MM.1S (cell line): ENCODE data around the gene FGF12.

ENCODE experiments used
- DNase-seq: peaks from one replicate; pipeline ENCODE4 v3.0.0-alpha.2; 2015
- H2AFZ ChIP-seq: fragments of 300-600 bp; sonication (generic); 2 replicates; pipeline ENCODE4 v1.6.0; 2016; ENCODE audit warnings: antibody characterized with exemption, low read length
- H3F3A ChIP-seq: fragments of 300-600 bp; sonication (generic); 2 replicates; pipeline ENCODE4 v1.6.1; 2016; ENCODE audit warnings: mild to moderate bottlenecking, antibody characterized with exemption, low read length, moderate library complexity, mixed read lengths; ENCODE audit not compliant: insufficient read depth
- H3K27ac ChIP-seq: fragments of 300-600 bp; sonication (generic); 2 replicates; pipeline ENCODE4 v1.5.1; 2016; ENCODE audit warnings: mild to moderate bottlenecking, low read length
- H3K27me3 ChIP-seq: fragments of 300-600 bp; sonication (generic); replicated peaks from 2 replicates; pipeline ENCODE4 v1.6.0; 2016; ENCODE audit warnings: low read length; ENCODE audit not compliant: insufficient read depth
- H3K36me3 ChIP-seq: fragments of 300-600 bp; sonication (generic); replicated peaks from 2 replicates; pipeline ENCODE4 v1.6.1; 2016; ENCODE audit warnings: mild to moderate bottlenecking, low read length, mixed read lengths; ENCODE audit not compliant: insufficient read depth
- H3K4me1 ChIP-seq: fragments of 300-600 bp; sonication (generic); 2 replicates; pipeline ENCODE4 v1.6.1; 2016; ENCODE audit warnings: low read length, mixed read lengths
- H3K4me2 ChIP-seq: fragments of 300-600 bp; sonication (generic); 2 replicates; pipeline ENCODE4 v1.6.0; 2016; ENCODE audit warnings: low read depth, low read length
- H3K4me3 ChIP-seq: fragments of 300-600 bp; sonication (generic); 2 replicates; pipeline ENCODE4 v1.5.1; 2016; ENCODE audit warnings: low read length, mixed read lengths
- H3K79me2 ChIP-seq: fragments of 300-600 bp; sonication (generic); 2 replicates; pipeline ENCODE4 v1.6.1; 2016; ENCODE audit warnings: mixed run types, low read length, mixed read lengths
- H3K9ac ChIP-seq: fragments of 300-600 bp; sonication (generic); 2 replicates; pipeline ENCODE4 v1.6.1; 2016; ENCODE audit warnings: low read length, mixed read lengths
- H3K9me2 ChIP-seq: fragments of 300-600 bp; sonication (generic); replicated peaks from 2 replicates; pipeline ENCODE4 v1.6.1; 2016; ENCODE audit warnings: mild to moderate bottlenecking, low read length, mixed read lengths; ENCODE audit not compliant: insufficient read depth
- H3K9me3 ChIP-seq: fragments of 300-600 bp; sonication (generic); replicated peaks from 2 replicates; pipeline ENCODE4 v1.6.1; 2016; ENCODE audit warnings: mild to moderate bottlenecking, low read length, mixed read lengths; ENCODE audit not compliant: insufficient read depth
- H4K20me1 ChIP-seq: fragments of 300-600 bp; sonication (generic); 2 replicates; pipeline ENCODE4 v1.6.1; 2016; ENCODE audit warnings: mild to moderate bottlenecking, low read length, moderate library complexity, mixed read lengths; ENCODE audit not compliant: insufficient read depth
- EZH2 ChIP-seq: fragments of 300-600 bp; sonication (generic); optimal IDR thresholded peaks from 2 replicates; pipeline ENCODE3; 2017; ENCODE audit warnings: low read depth, mild to moderate bottlenecking, antibody characterized with exemption, low read length, mixed read lengths
- EZH2phosphoT487 ChIP-seq: fragments of 300-600 bp; sonication (generic); IDR thresholded peaks from 2 replicates; pipeline ENCODE4 v1.6.1; 2018; ENCODE audit warnings: antibody characterized with exemption, low read length
- TF ChIP-seq, protein P1 (sequence below): fragments of 300-600 bp; sonication (generic); IDR thresholded peaks from 2 replicates; pipeline ENCODE4 v1.5.1; 2016; ENCODE audit warnings: antibody characterized with exemption, low read length, mixed read lengths

FGF12 gene

DNA sequence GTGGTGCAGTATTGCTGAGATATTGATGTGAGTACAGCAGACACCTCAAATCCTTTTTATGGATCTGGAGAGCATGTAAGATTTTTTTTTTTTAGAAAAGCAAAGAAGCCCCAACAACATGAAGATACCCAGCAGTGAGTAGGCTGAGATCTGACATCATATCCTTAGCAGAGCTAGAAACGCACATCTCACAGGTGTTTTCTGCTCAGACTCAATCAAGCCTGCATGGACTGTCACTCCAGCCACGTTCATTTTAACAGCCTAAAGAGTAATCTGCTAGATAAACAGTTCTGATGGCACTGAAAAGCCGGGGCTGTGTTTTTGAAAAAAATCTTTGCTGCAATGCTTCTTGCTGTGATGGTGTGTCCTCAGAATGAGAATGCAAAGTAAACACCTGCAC lies 544.2 kb downstream of the FGF12 start:
- H3K9me3 ChIP-seq: no peaks in the 10 kb centered on the region
- no peak overlapping the region for H2AFZ ChIP-seq
- no peak overlapping the region for H3K4me2 ChIP-seq
- H3K4me1 ChIP-seq: no peaks in the 10 kb centered on the region
- no peaks in the 10 kb centered on the region for H3K36me3 ChIP-seq
- H3K27me3 ChIP-seq: no peaks in the 10 kb centered on the region
- H3K9me2 ChIP-seq: no peaks in the 10 kb centered on the region
- H3K79me2 ChIP-seq: no peaks in the 10 kb centered on the region
- no peak overlapping the region for H3K4me3 ChIP-seq
- no peaks in the 10 kb centered on the region for H4K20me1 ChIP-seq
- DNase-seq: no peak
- TF ChIP-seq EZH2: no peak
- no peak for TF ChIP-seq EZH2phosphoT487
- TF ChIP-seq, protein P1, sequence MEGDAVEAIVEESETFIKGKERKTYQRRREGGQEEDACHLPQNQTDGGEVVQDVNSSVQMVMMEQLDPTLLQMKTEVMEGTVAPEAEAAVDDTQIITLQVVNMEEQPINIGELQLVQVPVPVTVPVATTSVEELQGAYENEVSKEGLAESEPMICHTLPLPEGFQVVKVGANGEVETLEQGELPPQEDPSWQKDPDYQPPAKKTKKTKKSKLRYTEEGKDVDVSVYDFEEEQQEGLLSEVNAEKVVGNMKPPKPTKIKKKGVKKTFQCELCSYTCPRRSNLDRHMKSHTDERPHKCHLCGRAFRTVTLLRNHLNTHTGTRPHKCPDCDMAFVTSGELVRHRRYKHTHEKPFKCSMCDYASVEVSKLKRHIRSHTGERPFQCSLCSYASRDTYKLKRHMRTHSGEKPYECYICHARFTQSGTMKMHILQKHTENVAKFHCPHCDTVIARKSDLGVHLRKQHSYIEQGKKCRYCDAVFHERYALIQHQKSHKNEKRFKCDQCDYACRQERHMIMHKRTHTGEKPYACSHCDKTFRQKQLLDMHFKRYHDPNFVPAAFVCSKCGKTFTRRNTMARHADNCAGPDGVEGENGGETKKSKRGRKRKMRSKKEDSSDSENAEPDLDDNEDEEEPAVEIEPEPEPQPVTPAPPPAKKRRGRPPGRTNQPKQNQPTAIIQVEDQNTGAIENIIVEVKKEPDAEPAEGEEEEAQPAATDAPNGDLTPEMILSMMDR: no peak
- no peak overlapping the region for H3K27ac ChIP-seq
- H3K9ac ChIP-seq: no peak overlapping the region
- no peaks in the 10 kb centered on the region for H3F3A ChIP-seq

DNA sequence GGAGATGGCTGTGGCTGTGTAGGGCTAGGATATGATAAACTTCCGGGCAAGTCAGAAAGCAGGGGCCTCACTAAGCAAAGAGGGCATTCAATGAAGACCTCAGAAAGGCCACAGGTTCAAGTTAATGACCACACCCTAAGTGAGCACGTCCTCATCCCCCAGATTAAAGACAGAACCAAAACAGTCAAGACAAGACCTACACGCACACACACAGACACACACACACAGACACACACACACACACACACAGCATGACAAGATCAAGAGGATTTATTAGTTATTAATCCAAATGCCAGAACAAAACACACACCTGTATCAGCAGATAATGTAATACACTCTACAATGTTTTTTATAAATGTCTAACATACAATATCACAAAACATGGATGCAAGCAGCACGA lies 546.2 kb downstream of the FGF12 start:
- H3K4me1 ChIP-seq: no peaks in the 10 kb centered on the region
- H3K27me3 ChIP-seq: no peaks in the 10 kb centered on the region
- no peaks in the 10 kb centered on the region for H3F3A ChIP-seq
- H2AFZ ChIP-seq: no peak overlapping the region
- H3K27ac ChIP-seq: no peak overlapping the region
- no peak overlapping the region for H3K4me2 ChIP-seq
- H3K4me3 ChIP-seq: no peak overlapping the region
- no peak for DNase-seq
- H3K9ac ChIP-seq: no peak overlapping the region
- H3K9me2 ChIP-seq: no peaks in the 10 kb centered on the region
- no peaks in the 10 kb centered on the region for H3K36me3 ChIP-seq
- H4K20me1 ChIP-seq: no peaks in the 10 kb centered on the region
- TF ChIP-seq EZH2 (no peak), EZH2phosphoT487 (no peak)
- TF ChIP-seq, protein P1: no peak
- no peaks in the 10 kb centered on the region for H3K9me3 ChIP-seq
- H3K79me2 ChIP-seq: no peaks in the 10 kb centered on the region

DNA sequence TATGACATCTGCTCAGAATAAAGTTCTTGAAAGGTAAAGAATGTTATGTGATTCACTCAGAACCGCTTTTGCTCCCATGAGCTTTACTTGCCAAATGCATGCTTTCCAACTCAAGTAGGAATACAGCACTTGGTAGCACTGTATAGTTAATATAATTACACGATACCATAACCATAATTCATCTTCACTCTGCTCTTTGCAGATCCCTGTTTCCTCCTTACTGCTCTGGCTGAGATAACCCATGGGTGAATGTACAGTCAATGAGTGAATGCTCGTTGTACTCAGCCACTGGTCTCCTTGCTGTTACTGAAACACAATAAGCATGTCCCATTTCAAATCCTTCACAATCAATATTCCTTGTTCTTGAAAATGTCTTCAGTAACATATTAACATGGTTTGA lies 550.0 kb downstream of the FGF12 start:
- TF ChIP-seq EZH2: no peak
- TF ChIP-seq, protein P1: no peak
- no peak for TF ChIP-seq EZH2phosphoT487
- no peaks in the 10 kb centered on the region for H3K79me2 ChIP-seq
- H3F3A ChIP-seq: no peaks in the 10 kb centered on the region
- no peaks in the 10 kb centered on the region for H3K27me3 ChIP-seq
- H3K4me1 ChIP-seq: no peaks in the 10 kb centered on the region
- H2AFZ ChIP-seq: no peak overlapping the region
- no peaks in the 10 kb centered on the region for H4K20me1 ChIP-seq
- H3K4me3 ChIP-seq: no peak overlapping the region
- no peak overlapping the region for H3K4me2 ChIP-seq
- no peaks in the 10 kb centered on the region for H3K9me3 ChIP-seq
- H3K9me2 ChIP-seq: no peaks in the 10 kb centered on the region
- H3K27ac ChIP-seq: no peak overlapping the region
- DNase-seq: no peak
- no peaks in the 10 kb centered on the region for H3K36me3 ChIP-seq
- H3K9ac ChIP-seq: no peak overlapping the region
